ENCODE data around the gene BNIP3.

BNIP3 gene, protein sequence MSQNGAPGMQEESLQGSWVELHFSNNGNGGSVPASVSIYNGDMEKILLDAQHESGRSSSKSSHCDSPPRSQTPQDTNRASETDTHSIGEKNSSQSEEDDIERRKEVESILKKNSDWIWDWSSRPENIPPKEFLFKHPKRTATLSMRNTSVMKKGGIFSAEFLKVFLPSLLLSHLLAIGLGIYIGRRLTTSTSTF

DNA sequence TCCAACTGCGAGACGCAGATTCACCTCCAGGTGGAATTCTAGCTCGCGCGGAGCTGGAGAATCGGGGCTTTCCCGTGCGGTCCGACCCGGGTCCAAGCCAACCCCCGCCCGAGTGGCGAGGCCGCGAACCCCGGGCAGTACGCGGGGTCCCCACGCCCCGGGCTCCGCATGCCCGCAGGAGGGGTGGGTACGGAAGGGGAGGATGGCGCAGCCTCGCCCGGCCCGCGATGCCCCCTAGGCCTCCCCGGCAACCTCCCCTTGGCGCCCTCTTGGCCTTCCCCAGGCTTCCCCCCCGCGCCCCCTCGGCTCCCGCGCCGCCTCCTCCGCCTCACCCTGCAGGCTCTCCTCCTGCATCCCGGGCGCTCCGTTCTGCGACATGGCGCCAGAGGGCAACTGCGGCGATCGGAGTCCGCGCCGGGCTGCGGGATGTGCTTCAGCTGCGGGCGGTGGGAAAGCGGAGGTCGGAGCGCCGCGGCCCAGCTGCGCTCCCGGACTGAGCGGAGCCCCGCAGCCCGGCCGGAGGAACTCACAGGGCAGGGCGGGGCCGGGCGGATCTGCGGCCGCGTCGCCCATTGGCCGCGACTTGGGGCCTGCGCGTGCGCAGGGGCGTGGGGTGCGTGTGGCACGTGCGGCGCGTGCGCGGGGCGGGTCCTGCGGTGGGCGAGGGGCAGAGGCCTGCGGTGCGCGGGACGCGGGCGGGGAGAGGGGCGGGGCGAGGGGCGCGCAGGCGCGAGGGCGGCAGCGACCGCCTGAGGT, at the start of gene BNIP3:
Gene BNIP3 (minus strand): TSS at position 495 of the 756 bp plus-strand sequence. CDS start 117 bp downstream, at position 378.
- DNase-seq (ENCODE audit: low spot score), result peak; percentile 100

DNA sequence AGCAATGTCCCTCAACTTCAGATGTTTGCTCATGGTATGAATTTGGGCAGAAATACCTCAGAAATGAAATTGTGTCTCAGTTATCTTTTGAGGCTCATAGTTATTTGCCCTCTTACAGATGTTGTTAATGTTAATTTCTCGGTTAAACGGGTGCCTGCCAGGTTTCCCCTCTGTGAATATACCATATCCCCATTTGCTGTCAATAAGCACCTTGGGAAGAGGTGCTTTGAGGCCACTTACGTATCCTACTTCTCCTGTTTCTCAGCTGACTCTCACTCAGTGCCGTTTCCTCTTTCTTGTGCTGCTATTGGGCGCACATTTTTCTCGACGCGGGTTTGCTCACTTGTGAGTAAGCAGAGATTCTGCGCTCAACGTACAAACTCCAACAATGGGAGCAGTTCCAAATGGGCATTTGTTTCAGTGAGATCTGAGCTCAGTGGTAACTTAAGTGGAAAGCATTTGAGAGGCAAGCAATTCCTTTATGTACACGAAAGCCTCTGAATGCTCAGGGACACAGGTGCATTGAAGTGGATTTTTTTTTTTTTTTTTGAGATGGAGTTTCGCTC, 49.3 kb upstream of the BNIP3 start:
- no peak for DNase-seq (ENCODE audit: low spot score)

DNA sequence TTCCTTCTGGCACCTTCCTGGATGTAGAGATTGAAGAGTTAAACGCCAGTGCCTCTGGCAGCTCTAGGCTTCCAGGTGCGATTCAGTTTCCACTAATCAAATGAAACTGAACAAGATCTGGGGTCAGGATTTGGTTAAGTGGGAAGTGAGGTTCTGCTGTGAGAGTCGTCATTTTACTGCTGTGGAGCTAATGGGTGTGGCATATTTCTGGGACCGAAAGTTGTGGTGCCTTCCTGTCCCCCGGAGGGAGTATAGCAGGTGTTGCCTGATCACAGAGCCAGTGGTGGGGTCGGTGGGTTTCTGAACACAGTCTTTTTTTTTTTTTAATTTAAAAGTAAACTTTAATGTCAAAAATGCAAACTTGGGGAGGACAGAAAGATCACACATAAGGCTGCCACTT, 47.0 kb upstream of the BNIP3 start:
- no peak for DNase-seq (ENCODE audit: low spot score)

DNA sequence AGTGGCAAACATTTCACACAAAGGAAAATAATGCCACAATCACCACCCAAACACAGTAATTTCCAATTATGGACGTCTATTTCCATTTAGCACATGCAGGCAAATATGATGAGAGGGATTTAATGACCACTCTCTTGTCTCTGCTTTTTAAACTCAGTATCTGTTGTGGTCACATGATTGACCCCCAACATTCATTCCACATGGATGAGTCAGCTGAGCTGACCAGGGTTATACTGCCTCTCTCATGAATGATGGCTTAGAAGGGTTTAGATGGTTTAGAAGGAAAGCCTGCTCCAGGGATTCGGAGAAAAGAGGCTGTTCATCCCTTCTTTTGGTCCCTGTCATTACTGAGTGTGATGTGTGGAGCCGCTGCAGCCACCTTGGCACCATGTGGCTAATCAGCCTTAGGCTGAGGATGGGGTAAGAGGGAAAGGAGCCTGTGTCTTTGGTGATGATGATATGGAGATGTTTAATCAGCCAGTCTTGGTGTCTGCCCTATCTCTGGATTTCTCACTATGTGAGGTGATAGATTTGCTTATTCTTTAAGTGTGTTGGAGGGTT, 45.8 kb upstream of the BNIP3 start:
- DNase-seq (ENCODE audit: low spot score), result peak; percentile 43

DNA sequence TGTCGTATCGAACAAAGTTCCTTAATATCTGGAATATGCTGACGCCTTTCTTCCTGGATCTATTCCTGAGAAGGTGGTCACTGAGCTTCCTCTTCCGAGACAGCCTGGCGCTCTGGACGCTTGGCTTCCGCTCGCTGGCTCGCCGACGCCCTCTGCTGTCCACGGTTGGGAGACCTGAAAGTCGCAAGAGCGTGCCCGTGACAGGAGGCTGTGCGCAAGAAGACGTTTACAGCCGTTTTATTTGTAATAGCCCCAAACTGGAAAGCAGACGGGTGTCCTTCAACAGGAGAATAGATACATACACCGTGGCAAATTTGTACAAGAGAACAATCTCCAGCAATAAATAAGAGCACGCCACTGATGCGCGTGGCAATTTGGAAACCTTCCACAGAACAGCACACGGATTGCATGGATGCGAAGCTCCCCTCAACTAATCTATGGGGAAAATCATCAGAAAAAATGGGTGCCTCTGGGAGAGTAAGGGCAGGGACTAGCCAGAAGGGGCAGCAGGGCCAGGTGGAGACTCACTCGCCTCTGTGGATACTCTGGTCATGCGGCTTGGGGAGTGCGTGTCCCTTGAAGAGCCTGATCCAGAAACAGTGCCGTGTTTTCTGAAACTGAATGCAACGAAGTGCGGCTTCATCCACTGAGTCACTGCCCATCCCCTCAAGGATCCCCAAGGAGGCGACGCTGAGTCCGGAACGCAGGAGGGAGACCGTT, 41.5 kb upstream of the BNIP3 start:
- DNase-seq (ENCODE audit: low spot score), result peak; percentile 88

DNA sequence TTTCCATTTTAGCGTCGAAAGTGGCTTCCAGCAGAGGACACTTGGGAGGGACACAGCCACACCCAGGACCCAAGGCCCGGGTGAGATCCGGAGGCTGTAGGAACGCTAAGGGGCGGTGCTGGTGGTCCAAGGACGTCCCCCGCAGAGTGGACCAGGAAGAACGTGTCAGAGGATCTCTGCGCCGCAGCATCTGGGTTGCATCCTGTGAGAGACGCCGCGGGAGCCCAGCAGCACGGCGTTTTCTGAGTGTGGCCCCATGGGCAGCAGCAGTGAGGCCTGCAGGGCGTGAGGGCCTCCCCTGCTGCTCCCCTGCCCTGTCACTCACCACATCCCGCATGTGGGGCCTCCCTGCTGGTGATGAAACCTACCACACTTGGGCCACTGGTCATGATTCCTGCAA, 40.5 kb upstream of the BNIP3 start:
- no peak for DNase-seq (ENCODE audit: low spot score)

DNA sequence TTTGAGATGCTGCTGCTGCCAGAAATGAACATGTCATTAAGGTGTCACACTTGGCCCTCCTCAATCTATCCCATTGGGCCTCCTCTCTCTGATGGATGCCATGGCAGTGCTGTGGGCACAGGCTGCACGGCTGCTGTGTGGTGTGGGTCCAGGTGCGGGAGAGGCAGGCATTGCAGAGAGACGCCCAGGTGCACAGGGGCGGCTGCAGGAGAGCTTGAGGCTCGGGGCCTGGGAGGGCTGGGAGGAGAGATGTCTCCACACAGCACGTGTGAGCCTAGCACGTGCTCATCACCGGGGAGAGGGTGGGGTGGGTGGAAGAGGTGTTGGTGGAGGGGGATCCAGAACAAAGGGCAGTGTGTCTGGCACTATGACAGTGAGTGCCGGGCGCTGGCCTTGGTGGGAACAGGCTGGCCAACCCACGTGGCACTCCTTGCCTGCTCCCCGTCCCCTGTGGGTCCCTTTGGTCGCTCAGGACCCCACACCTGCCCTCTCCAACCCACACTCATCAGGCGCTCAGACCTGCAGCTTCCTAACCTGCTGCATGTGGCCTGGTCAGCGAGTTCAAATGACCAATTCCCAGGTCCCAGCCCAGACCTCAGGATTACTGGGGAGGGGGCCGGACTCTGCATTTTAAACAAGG, 39.9 kb upstream of the BNIP3 start:
- no peak for DNase-seq (ENCODE audit: low spot score)

DNA sequence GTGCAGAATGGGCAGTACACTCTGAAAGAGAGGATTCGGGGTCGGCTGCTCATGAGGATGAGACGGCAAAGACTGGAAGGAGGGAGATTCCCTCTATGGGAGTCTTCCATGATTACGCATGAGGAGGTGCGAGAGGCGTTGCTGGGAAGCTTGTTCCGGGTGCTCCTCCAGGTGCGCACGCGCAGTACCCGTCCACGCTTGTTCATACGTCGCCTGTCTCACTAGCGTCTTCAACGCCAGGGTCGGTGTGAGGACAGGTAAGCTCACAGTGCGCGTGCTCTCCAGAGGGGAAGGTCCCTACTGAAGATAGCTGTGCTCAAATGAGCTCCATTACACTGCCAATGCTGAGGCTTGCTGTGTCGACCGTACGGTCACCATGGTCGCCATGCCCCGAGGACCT, 39.3 kb upstream of the BNIP3 start:
- DNase-seq (ENCODE audit: low spot score), result no peak

DNA sequence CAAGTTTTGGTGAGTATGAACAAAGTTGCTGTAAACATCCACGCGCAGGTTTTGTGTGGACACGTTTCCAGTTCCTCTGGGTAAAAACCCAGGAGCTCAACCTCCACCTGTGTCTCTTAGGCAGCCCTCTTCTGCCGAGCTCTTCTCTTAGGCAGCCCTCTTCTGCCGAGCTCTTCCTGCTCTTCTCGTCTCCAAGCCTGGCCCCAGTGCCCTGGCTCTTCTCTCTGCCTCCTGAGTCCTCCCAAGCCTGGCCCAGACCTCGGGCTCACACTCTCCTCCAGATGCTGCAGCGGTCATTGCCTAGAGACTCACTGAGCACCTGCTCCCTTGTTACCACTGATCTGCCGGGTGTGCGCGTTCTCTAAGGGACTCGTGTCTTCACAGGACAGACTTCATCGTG, 38.7 kb upstream of the BNIP3 start:
- no peak for DNase-seq (ENCODE audit: low spot score)

DNA sequence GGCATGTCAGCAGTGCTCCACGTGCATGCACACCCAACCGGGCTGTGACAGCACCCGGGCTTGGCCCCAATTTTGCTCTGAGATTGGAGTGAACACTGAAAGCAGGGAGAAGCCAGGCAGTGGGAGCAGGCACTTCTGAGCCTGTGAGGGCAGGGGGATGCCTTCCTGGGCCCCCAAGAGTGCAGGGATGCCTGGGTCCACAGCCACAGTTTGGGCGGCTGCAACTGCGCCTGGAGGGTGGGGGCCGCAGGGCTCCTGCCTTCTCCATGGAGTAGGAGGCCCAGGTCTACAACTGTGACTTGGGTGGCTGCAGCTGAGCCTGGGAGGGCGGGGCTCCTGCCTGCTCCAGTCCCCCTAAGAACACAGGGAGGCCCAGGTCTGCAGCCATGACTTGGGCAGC, 37.6 kb upstream of the BNIP3 start:
- no peak for DNase-seq (ENCODE audit: low spot score)

DNA sequence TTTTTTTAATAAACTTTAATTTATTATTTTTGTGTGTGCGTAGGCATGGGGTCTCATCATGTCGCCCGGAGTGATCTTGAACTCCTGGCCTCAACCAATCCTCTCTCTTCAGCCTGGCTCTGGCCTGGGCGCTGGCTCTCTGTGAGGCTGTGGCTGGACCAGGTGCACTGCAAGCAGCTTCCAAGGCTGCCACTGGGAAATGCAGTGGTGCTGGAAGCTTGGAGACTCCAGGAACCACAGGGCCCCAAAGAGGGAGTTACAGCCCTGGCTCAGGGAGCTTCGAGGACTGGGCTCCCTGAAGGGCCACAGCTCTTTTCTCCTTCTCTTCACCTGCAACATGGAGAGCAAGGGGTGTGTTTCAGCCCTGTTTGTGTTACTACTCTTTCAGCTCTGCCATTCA, 36.7 kb upstream of the BNIP3 start:
- DNase-seq (ENCODE audit: low spot score), result no peak

DNA sequence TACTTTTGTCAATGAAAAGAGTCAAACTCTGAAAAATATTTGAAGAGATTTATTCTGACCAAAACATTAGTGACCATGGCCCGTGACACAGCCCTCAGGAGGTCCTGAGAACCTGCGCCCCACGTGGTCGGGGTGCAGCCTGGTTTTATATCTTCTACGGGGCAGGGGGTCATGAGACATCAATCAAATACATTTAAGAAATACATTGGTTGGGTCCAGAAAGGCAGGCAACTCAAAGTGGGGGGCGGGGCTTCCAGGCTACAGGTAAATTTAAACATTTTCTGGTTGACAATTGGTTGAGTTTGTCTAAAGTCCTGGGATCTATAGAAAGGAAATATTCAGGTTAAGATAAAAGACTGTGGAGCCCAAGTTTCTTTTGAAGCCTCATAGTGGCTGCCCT, 34.8 kb upstream of the BNIP3 start:
- no peak for DNase-seq (ENCODE audit: low spot score)

DNA sequence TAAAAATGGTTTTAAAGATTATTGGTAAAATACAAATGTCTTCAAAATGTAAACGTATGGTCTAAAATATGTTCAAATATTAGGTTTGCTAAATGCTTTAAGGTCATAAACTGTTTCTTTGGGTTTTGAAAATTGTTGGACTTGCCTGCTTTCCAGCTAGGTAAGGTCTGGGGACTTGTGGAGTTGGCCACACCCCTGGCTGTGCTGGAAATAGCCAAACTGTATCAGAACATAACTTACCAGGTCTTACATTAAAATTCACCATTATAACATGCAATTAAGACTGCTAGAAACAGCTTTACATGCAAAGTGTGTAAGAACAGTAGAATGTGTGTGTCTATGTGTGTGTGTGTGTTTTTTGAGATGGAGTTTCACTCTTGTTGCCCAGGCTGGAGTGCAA, 29.7 kb upstream of the BNIP3 start:
- DNase-seq (ENCODE audit: low spot score), result no peak

DNA sequence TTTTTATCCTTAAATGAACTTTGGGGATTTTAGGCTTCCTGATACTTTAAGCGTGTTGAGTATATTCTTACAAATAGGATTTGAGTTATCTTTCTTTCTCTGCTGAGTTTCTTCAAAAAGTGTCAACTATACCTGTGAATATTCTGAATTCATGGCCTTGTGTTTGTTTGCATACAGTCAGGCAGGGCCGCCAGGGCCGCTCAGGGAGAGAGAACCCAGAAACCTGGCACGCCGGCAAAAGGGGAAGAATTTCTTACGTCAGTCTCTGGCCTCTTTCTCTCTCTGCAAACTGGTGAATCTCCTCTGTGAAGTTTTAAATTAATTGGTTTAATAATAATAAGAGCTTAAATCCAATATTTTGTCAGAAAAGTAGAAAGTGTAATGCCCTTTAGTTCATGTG, 29.3 kb upstream of the BNIP3 start:
- DNase-seq (ENCODE audit: low spot score), result no peak

DNA sequence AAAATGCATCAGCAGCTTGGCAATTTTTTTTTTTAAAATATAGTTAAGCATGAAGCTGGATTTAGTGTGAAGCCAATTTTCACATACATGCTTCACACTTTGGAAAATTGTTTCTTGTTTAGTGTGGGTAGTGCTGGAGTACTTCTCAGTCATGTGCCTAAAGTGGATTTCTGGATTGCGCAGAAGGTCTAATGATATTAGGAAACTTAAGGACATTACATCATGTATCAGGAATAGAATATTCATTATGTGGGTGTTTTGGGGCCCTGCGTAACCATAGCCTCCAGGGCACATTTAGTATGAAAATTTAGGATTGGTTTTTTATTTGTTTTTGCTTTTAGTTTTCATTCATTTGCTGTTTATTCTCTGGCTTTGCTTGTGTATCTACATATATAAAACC, 28.8 kb upstream of the BNIP3 start:
- DNase-seq (ENCODE audit: low spot score), result no peak

DNA sequence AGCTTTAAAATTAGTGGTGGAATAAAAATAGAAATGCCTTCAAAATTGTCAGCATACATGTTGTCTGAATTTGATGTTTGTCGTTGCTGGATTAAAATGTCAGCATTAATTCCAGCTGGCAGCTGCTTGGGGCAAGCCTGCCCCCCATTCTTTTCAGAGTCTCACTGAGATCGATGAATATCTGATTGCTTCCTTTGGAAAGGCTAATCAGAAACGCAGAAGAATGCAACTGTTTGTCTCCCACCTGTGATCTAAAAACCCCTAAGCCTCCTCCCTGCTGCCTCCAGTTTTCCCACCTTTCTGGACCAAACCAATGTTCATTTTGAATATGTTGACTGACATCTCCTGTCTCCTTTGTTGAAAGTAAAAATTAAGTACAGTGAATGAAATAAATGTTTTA, 27.9 kb upstream of the BNIP3 start:
- DNase-seq (ENCODE audit: low spot score), result no peak

DNA sequence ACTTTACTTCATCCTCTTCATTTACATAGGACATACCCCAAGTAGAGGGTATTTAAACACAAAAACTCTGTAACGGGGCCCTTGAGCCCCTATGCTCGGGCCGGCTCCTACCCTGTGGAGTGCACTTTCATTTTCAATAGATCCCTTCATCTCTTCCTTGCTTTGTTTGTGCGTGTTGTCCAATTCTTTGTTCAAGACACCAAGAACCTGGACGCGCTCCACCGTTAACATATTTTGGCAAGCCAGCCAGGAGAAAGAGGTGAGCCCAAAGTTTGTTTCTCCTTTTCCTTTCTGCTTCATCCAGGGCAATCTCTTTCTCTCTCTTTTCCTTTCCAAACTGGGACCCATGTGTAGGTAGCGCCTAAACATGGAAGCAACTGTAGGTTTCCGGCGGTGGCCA, 26.0 kb upstream of the BNIP3 start:
- DNase-seq (ENCODE audit: low spot score), result no peak

DNA sequence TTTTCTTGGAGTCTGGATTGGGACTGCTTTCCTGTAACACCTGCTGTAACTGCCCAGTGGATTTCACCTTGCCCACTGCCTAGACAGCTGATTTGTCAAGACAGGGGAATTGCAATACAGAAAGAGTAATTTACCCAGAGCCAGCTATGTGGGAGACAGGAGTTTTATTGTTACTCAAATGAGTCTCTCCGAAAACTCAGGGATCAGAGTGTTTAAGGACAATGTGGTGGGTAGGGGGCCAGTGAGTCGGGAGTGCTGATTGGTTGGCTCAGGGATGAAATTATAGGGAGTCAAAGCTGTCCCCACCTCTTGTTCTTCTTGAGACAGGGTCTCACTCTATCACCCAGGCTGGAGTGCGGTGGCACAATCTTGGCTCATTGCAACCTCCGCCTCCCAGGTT, 25.2 kb upstream of the BNIP3 start:
- no peak for DNase-seq (ENCODE audit: low spot score)

DNA sequence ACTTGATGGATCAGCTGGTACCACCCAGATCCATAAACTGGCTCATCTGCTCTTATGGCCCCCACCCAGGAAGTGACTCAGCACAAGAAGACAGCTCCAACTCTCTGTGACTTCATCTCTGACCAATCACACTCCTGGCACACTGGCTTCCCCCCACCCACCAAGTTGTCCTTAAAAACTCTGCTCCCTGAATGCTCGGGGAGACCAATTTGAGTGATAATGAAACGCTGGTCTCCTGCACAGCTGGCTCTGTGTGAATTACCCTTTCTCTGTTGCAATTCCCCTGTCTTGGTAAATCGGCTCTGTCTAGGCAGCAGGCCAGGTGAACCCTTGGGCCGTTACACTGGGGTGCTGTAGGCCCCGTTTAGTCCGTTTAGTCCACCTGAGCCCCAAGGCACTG, 23.4 kb upstream of the BNIP3 start:
- DNase-seq (ENCODE audit: low spot score), result no peak

DNA sequence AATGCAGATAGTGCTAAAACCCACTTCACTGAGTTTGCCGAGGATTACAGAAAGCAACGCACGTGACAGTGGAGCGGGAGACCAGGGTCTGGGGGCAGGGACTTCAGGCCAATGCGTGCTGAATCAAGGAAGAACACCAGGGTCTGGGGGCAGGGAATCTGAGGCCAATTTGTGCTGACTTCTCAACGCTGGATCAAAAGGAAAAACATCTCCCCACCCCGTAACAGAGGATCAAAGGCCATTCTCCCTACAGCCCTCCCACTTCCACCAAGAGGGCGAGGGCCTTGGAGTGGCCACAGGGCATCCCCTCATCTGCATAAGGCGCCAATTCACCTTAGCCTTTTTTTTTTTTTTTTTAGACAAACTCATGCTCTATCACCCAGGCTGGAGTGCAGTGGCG, 22.3 kb upstream of the BNIP3 start:
- no peak for DNase-seq (ENCODE audit: low spot score)

DNA sequence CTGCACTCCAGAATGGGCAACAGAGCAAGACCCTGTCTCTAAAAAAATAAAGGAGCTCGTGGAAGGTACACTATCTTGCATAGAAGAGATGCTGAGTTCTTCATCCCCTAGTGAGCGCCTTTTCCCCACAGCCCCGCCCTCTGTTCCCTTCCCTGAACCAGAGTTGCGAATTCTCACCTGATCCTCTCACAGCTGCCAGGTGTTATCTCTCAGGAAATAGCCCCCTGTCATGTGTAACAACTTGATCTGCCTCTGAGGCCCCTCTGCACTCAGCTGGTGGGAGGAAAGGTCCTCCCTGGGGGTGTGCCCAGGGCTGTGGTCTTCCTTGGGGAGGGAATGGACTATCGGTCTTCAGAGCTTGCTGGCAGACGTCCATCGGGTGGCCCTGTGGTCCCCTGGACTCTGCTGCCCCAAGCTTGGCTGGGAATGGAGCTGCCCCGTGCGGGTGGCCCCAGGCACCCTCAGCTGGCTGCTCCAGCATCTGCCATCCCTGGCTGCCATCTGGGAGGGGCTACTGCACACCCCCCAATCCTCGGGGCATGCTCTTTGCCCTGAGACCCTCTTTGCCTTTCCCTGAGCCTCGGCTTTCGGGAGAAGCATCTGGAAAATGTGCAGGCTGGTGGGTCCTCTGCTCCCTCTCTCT, 21.7 kb upstream of the BNIP3 start:
- no peak for DNase-seq (ENCODE audit: low spot score)

DNA sequence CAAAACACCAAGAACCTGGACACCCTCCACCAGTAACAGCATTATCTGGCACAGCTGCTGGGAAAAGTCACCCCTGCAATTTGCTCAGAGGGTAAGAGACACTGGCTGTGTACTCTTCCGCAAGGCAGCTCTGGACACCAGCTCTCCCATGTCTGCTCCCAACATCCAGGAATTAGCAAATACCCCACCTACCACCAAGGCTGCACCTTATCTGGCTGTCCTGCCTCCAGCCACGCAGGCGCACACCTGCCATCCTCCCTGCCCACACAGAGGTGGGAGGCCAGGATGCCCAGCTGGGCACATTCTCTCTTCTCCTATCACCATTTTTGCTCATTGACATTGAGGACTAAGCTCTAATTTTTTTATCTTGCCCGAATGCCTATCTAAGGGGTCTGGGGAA, 20.3 kb upstream of the BNIP3 start:
- DNase-seq (ENCODE audit: low spot score), result no peak
